Colonic mucosa (tissue), 4 donors: Measurements from ENCODE around the gene CHST8. TPM values are rescaled to one million over a fixed set of nuclear protein-coding genes. Genes with fewer than 3 reads are reported as not detected.
A peak's percentile ranks its signal among the peaks of the same experiment; 100 is the strongest.

Source experiments
- DNase-seq: peaks from one replicate; pipeline ENCODE4 v3.0.0-alpha.2; 2020
- H3K27ac ChIP-seq: fragments of 200-600 bp; one replicate; pipeline ENCODE4 v1.8.0; 2021
- H3K27me3 ChIP-seq: fragments of 200-600 bp; one replicate; pipeline ENCODE4 v1.8.0; 2021
- H3K36me3 ChIP-seq: fragments of 200-600 bp; one replicate; pipeline ENCODE4 v1.8.0; 2021
- H3K4me1 ChIP-seq: fragments of 200-600 bp; one replicate; pipeline ENCODE4 v1.8.0; 2021; ENCODE audit warnings: mild to moderate bottlenecking
- H3K4me3 ChIP-seq: fragments of 200-600 bp; one replicate; pipeline ENCODE4 v1.8.0; 2021
- H3K9ac ChIP-seq, 2 donors: one replicate each; pipeline ENCODE4 v1.7.0; 2013; ENCODE audit warnings: control low read depth in 2 of 2, low read depth in 2 of 2, low read length in 2 of 2
- H3K9me3 ChIP-seq: fragments of 200-600 bp; one replicate; pipeline ENCODE4 v1.8.0; 2021
- CTCF ChIP-seq: fragments of 200-600 bp; IDR thresholded peaks from one replicate; pipeline ENCODE4 v1.8.0; 2022; ENCODE audit warnings: antibody characterized with exemption, mild to moderate bottlenecking
- intact Hi-C: fragments of 100-400 bp; cut with DNase I; formaldehyde crosslinking; loops from one replicate; pipeline ENCODE4 v1.14.1; 2022
- total RNA-seq, 2 donors: library from RNA; stranded (reverse); fragmentation: NEBNext Ultra II Directional in 1 of 2; extraction: Animal tissue kit (Norgen Biotek cat#: 25700) in 1 of 2; gene quantifications; one replicate each; pipeline ENCODE4 v1.2.1, GENCODE V29; 2021
- donor health status: healthy.
- donor health status: DM: no; HTN: no; CAD: no.
- donor health status: DM: no; HTN: no; CAD: no.

The CHST8 gene
- not detected for total RNA-seq

GRCh38 chr19:33621811-33622504, at the start of gene CHST8:
Gene CHST8, plus strand, starts transcription at chr19:33621953. Its CDS starts 67,309 bp downstream, at chr19:33689262.
- no peak within 1 kb of the TSS for H3K27ac ChIP-seq
- H3K4me3 ChIP-seq: peak within 1 kb of the TSS; percentile 39
- TF ChIP-seq CTCF: no peak
- peaks cover 42% of the 10 kb centered on the region for H3K27me3 ChIP-seq
- DNase-seq: peak; percentile 47
- no peaks in the 10 kb centered on the region for H3K36me3 ChIP-seq
- no peaks in the 10 kb centered on the region for H3K9me3 ChIP-seq
- no peak within 1 kb of the TSS for H3K9ac ChIP-seq
- H3K4me1 ChIP-seq: no peaks in the 10 kb centered on the region
- intact Hi-C loops: no loop called here

- Histone ChIP-seq H3K4me3 (no peak overlapping the region), H3K9me3 (no peaks in the 10 kb centered on the region), H3K36me3 (no peaks in the 10 kb centered on the region), H3K4me1 (no peaks in the 10 kb centered on the region), H3K9ac (no peak overlapping the region), H3K27me3 (no peaks in the 10 kb centered on the region), H3K27ac (no peak overlapping the region)
- no peak for TF ChIP-seq CTCF
- no peak for DNase-seq
- intact Hi-C loops: no loop called here
Observed at GRCh38 chr19:33572929-33573328, 48.8 kb upstream of the CHST8 start.

DNA sequence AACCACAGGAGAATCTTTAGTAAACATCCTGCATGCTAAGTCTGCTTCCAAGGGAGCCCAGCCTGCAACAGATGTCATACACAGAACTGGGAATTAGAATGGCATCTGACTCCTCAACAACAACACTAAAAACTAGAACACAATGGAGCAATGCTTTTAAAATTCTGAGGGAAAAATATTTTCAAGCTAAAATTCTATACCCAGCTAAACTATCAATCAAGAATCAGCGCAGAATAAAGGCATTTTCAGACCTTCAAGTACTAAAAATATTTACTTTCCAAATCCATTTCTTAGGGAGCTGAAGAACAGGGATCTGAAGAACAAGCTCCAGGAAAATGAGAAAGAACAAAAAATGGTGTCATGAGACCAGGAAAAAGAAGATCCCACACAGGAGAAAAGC, 46.9 kb upstream of the CHST8 start:
- no peak overlapping the region for H3K9ac ChIP-seq
- no peak for TF ChIP-seq CTCF
- H3K4me1 ChIP-seq: no peaks in the 10 kb centered on the region
- no peak overlapping the region for H3K27ac ChIP-seq
- no peak for DNase-seq
- H3K27me3 ChIP-seq: no peaks in the 10 kb centered on the region
- no peaks in the 10 kb centered on the region for H3K36me3 ChIP-seq
- intact Hi-C loops: no loop called here
- no peak overlapping the region for H3K4me3 ChIP-seq
- no peaks in the 10 kb centered on the region for H3K9me3 ChIP-seq

GRCh38 chr19:33578697-33579096, 43.1 kb upstream of the CHST8 start:
- no peaks in the 10 kb centered on the region for H3K27me3 ChIP-seq
- no peaks in the 10 kb centered on the region for H3K9me3 ChIP-seq
- no peaks in the 10 kb centered on the region for H3K36me3 ChIP-seq
- intact Hi-C loops: no loop called here
- H3K4me1 ChIP-seq: no peaks in the 10 kb centered on the region
- DNase-seq: no peak
- no peak for TF ChIP-seq CTCF
- H3K4me3 ChIP-seq: no peak overlapping the region
- no peak overlapping the region for H3K9ac ChIP-seq
- no peak overlapping the region for H3K27ac ChIP-seq

DNA sequence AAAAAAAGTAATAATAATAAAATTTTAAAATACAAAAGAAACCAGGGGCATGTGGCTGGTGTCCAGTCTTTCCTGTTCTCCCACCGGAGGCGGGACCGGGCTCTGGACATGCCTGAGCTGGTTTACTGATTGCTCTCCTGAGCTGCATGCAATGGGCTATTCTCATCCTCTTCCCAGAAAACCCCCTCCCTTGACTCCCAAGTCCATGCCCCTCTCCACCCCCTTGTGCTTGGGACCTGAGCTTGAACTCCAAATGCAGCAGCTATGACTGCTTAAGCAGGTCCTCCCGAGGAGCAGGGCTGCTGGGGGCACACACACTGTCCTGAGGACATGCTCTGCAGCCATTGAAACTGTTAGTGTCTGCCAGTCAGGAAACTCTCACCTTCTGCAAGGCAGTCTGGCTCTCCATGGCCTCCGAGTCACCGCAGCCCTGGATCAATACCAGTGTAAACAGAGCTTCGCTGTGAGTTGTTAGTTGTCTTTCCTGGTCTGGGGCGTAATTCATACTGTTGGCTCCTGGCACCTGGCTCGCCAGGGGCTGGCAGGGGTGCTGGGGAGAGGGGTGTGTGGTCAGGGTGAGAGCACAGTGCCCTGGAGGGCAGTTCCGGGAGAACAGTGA, 41.6 kb upstream of the CHST8 start:
- H3K4me3 ChIP-seq: no peak overlapping the region
- no peaks in the 10 kb centered on the region for H3K36me3 ChIP-seq
- TF ChIP-seq CTCF: no peak
- H3K27me3 ChIP-seq: no peaks in the 10 kb centered on the region
- no peak overlapping the region for H3K27ac ChIP-seq
- no peaks in the 10 kb centered on the region for H3K4me1 ChIP-seq
- DNase-seq: no peak
- no peaks in the 10 kb centered on the region for H3K9me3 ChIP-seq
- H3K9ac ChIP-seq: no peak overlapping the region
- intact Hi-C loops: no loop called here
